ENCODE measurements around the gene FRY.

Gene FRY

GRCh38 chr13:32315238-32316027 is 283.9 kb downstream of the FRY start, which contains the start of the genes BRCA2 and ZAR1L:
TSS of gene BRCA2 (plus strand) at chr13:32315508. CDS start at chr13:32316461, 953 bp downstream.
TSS of gene ZAR1L (minus strand) at chr13:32315363. CDS start at chr13:32311925, 3,438 bp downstream.
- Mint-ChIP-seq H3K27ac (peak within 1 kb of the TSS; percentile 99), H3K36me3 (ENCODE audit: low read depth) (peaks cover 29% of the 10 kb centered on the region), H3K4me1 (ENCODE audit: low read depth) (peaks cover 18% of the 10 kb centered on the region), H3K4me3 (peak within 1 kb of the TSS; percentile 92), H3K27me3 (no peaks in the 10 kb centered on the region), H3K9me3 (no peaks in the 10 kb centered on the region)

- Mint-ChIP-seq H3K9me3 (no peaks in the 10 kb centered on the region), H3K27me3 (no peaks in the 10 kb centered on the region), H3K4me1 (ENCODE audit: low read depth) (peaks cover 18% of the 10 kb centered on the region), H3K4me3 (peak overlapping the region; percentile 92), H3K36me3 (ENCODE audit: low read depth) (peaks cover 34% of the 10 kb centered on the region), H3K27ac (peak overlapping the region; percentile 99)
Measured at GRCh38 chr13:32316028-32316339, 284.4 kb downstream of the FRY start.

GRCh38 chr13:32316501-32316900 is 284.9 kb downstream of the FRY start:
- Mint-ChIP-seq H3K36me3 (ENCODE audit: low read depth) (peaks cover 38% of the 10 kb centered on the region), H3K4me1 (ENCODE audit: low read depth) (peaks cover 18% of the 10 kb centered on the region), H3K9me3 (no peaks in the 10 kb centered on the region), H3K4me3 (peak overlapping the region; percentile 92), H3K27ac (no peak overlapping the region), H3K27me3 (no peaks in the 10 kb centered on the region)

GRCh38 chr13:32317716-32318465 is 286.3 kb downstream of the FRY start:
- H3K36me3 Mint-ChIP-seq (ENCODE audit: low read depth), result peaks cover 47% of the 10 kb centered on the region
- peaks cover 18% of the 10 kb centered on the region for H3K4me1 Mint-ChIP-seq (ENCODE audit: low read depth)
- no peak overlapping the region for H3K4me3 Mint-ChIP-seq
- no peaks in the 10 kb centered on the region for H3K9me3 Mint-ChIP-seq
- H3K27me3 Mint-ChIP-seq, result no peaks in the 10 kb centered on the region
- H3K27ac Mint-ChIP-seq, result no peak overlapping the region

- Mint-ChIP-seq H3K9me3 (no peaks in the 10 kb centered on the region), H3K4me1 (ENCODE audit: low read depth) (peaks cover 5% of the 10 kb centered on the region), H3K27me3 (no peaks in the 10 kb centered on the region), H3K27ac (no peak overlapping the region), H3K4me3 (no peak overlapping the region), H3K36me3 (ENCODE audit: low read depth) (peaks cover 66% of the 10 kb centered on the region)
Measured at GRCh38 chr13:32320528-32320927, 289.0 kb downstream of the FRY start.

GRCh38 chr13:32323912-32324311 is 292.3 kb downstream of the FRY start:
- H3K9me3 Mint-ChIP-seq, result no peaks in the 10 kb centered on the region
- H3K4me1 Mint-ChIP-seq (ENCODE audit: low read depth), result no peaks in the 10 kb centered on the region
- no peaks in the 10 kb centered on the region for H3K27me3 Mint-ChIP-seq
- no peak overlapping the region for H3K4me3 Mint-ChIP-seq
- H3K36me3 Mint-ChIP-seq (ENCODE audit: low read depth), result peaks cover 72% of the 10 kb centered on the region
- peak overlapping the region; percentile 38 for H3K27ac Mint-ChIP-seq

GRCh38 chr13:32330441-32330840 is 298.9 kb downstream of the FRY start:
- Mint-ChIP-seq H3K4me3 (no peak overlapping the region), H3K27me3 (no peaks in the 10 kb centered on the region), H3K9me3 (peaks cover 6% of the 10 kb centered on the region), H3K36me3 (ENCODE audit: low read depth) (peaks cover 71% of the 10 kb centered on the region), H3K4me1 (ENCODE audit: low read depth) (no peaks in the 10 kb centered on the region), H3K27ac (no peak overlapping the region)

GRCh38 chr13:32334671-32335070 is 303.1 kb downstream of the FRY start:
- no peak overlapping the region for H3K27ac Mint-ChIP-seq
- no peaks in the 10 kb centered on the region for H3K27me3 Mint-ChIP-seq
- no peak overlapping the region for H3K4me3 Mint-ChIP-seq
- peaks cover 90% of the 10 kb centered on the region for H3K36me3 Mint-ChIP-seq (ENCODE audit: low read depth)
- H3K4me1 Mint-ChIP-seq (ENCODE audit: low read depth), result no peaks in the 10 kb centered on the region
- peaks cover 13% of the 10 kb centered on the region for H3K9me3 Mint-ChIP-seq

- H3K36me3 Mint-ChIP-seq (ENCODE audit: low read depth), result peaks cover 45% of the 10 kb centered on the region
- H3K4me3 Mint-ChIP-seq, result no peak overlapping the region
- no peak overlapping the region for H3K27ac Mint-ChIP-seq
- peaks cover 23% of the 10 kb centered on the region for H3K9me3 Mint-ChIP-seq
- no peaks in the 10 kb centered on the region for H3K27me3 Mint-ChIP-seq
- no peaks in the 10 kb centered on the region for H3K4me1 Mint-ChIP-seq (ENCODE audit: low read depth)
Measured at GRCh38 chr13:32340914-32341313, 309.3 kb downstream of the FRY start.

- Mint-ChIP-seq H3K27me3 (no peaks in the 10 kb centered on the region), H3K36me3 (ENCODE audit: low read depth) (peaks cover 51% of the 10 kb centered on the region), H3K4me3 (no peak overlapping the region), H3K9me3 (no peaks in the 10 kb centered on the region), H3K27ac (no peak overlapping the region), H3K4me1 (ENCODE audit: low read depth) (no peaks in the 10 kb centered on the region)
Measured at GRCh38 chr13:32347651-32348050, 316.1 kb downstream of the FRY start.

All from stimulated activated naive CD8-positive, alpha-beta T cell treated with anti-CD3 and anti-CD28 coated beads, Interleukin-15, Interleukin-2, amounts not matched to agents 100 ng/mL and 50 ng/mL, for 24 hours (primary cell).